ENCODE measurements around the gene ADAM23. TPM values are rescaled to one million over a fixed set of nuclear protein-coding genes. Genes with fewer than 3 reads are reported as not detected.

ADAM23 gene
- polyA plus RNA-seq, 1 donor (not counting 4 experiments of a cell fraction or from before 2014, with no cell fraction given), result 1.3 TPM

DNA sequence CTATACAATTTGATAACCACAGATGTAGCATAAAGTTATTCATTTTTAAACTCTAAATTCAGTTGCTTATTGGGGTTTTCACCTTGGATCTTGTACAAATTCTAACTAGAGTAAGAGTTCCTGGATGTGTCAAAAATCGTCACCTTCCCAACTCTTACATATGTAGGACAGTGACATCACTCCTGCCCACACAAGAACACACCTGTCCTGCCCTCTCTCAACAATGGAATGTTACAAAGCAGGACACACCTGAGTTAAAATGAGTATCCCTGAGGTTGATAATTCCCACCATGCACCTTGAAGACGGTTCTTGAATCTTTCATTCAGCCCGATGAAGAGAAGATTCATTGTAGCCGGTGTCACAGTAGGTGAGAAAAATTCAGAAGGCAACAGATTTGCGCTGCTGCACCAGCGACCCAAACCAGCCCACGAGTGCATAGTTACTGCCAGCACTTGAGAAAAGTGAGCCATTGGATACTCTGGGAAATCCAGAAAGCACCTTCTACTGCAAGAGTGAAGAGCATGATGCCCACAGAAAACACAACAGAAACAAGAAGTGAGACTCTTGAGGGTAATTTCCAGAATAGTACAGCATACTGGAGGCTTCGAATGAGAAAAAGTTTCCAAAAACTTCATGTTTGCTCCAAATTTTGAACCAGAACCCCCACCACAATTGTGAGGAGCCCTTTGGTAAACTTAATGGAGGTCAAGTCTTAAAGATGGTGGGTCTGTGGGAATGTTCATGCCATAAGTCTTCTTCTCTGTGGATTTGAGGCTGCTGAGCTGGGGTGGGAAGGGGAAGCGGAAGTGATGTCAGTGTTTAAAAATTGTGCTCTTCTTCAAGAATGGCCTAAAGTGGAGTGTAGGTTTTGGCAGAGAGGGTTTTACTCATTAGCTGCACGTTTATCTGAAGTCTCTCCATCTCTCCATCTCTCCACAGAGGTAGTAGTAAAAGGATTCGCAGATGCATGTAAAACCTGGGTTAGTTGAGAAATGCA is 34.7 kb upstream of the ADAM23 start:
- no peak for DNase-seq (ENCODE audit: low read depth, low spot score)
- Histone ChIP-seq H3K9me3 (ENCODE audit: control insufficient read depth, low read depth, low read length) (no peaks in the 10 kb centered on the region), H3K4me1 (ENCODE audit: control insufficient read depth, extremely low read depth, insufficient read depth, low read length) (no peaks in the 10 kb centered on the region), H3K27ac (ENCODE audit: control insufficient read depth, insufficient read depth, low read length) (no peak overlapping the region), H4K20me1 (ENCODE audit: control insufficient read depth, extremely low read depth, insufficient read depth, low read length) (no peaks in the 10 kb centered on the region), H2AFZ (ENCODE audit: control insufficient read depth, low read length) (no peak overlapping the region), H3K9ac (ENCODE audit: control insufficient read depth, extremely low read depth, insufficient read depth, low read length) (no peak overlapping the region), H3K4me2 (ENCODE audit: control insufficient read depth, extremely low read depth, insufficient read depth, low read depth, low read length) (no peak overlapping the region), H3K4me3 (ENCODE audit: control insufficient read depth in 2 of 3, extremely low read depth in 1 of 3, insufficient read depth in 2 of 3, low read depth in 1 of 3, low read length in 3 of 3) (no peak overlapping the region), H3K9me1 (ENCODE audit: control insufficient read depth, extremely low read depth, insufficient read depth, low read length) (no peaks in the 10 kb centered on the region), H3K79me2 (ENCODE audit: control insufficient read depth, insufficient read depth, low read length) (no peaks in the 10 kb centered on the region), H3K36me3 (ENCODE audit: control insufficient read depth in 2 of 2, extremely low read depth in 1 of 2, insufficient read depth in 2 of 2, low read length in 2 of 2) (no peaks in the 10 kb centered on the region), H3K27me3 (ENCODE audit: control insufficient read depth, extremely low read depth, insufficient read depth, low read length) (no peaks in the 10 kb centered on the region)
- no peak for FAIRE-seq
- TF ChIP-seq EZH2 (IDR thresholded peaks at IDR 0.05; ENCODE audit: low read length), result no peak
- TF ChIP-seq, protein P1, sequence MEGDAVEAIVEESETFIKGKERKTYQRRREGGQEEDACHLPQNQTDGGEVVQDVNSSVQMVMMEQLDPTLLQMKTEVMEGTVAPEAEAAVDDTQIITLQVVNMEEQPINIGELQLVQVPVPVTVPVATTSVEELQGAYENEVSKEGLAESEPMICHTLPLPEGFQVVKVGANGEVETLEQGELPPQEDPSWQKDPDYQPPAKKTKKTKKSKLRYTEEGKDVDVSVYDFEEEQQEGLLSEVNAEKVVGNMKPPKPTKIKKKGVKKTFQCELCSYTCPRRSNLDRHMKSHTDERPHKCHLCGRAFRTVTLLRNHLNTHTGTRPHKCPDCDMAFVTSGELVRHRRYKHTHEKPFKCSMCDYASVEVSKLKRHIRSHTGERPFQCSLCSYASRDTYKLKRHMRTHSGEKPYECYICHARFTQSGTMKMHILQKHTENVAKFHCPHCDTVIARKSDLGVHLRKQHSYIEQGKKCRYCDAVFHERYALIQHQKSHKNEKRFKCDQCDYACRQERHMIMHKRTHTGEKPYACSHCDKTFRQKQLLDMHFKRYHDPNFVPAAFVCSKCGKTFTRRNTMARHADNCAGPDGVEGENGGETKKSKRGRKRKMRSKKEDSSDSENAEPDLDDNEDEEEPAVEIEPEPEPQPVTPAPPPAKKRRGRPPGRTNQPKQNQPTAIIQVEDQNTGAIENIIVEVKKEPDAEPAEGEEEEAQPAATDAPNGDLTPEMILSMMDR (optimal IDR thresholded peaks at IDR 0.05 in 1 of 3, IDR thresholded peaks at IDR 0.05 in 1 of 3, conservative IDR thresholded peaks at IDR 0.05 in 1 of 3; ENCODE audit: extremely low read depth in 1 of 3, insufficient read depth in 2 of 3, low read length in 3 of 3), result no peak
- dilution Hi-C loops (cut with MboI; ENCODE audit: extremely low pct_ligation_motif_present, low sequenced_read_pairs), result no loop called here

DNA sequence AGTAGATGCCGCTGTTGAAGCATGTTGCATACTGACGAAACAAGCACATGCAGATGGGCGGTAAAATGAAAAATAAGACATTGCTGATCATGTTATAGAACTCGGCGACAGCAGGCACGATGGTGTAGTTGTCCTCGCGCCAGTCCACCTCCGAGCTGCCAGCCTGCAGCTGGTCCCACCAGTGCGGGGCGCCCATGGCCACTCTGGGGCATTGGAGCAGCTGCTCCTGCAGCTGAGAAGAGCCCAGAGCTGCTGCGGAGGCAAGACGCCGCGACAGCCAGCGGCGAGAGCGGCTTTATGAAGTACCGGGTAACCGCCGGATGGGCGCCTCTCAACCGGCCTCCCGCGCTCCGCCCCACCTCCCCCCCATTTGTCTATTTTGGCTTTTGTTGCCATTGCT is 32.6 kb upstream of the ADAM23 start:
- Histone ChIP-seq H3K9ac (ENCODE audit: control insufficient read depth, extremely low read depth, insufficient read depth, low read length) (no peak overlapping the region), H4K20me1 (ENCODE audit: control insufficient read depth, extremely low read depth, insufficient read depth, low read length) (no peaks in the 10 kb centered on the region), H3K79me2 (ENCODE audit: control insufficient read depth, insufficient read depth, low read length) (no peaks in the 10 kb centered on the region), H3K4me1 (ENCODE audit: control insufficient read depth, extremely low read depth, insufficient read depth, low read length) (no peaks in the 10 kb centered on the region), H3K27me3 (ENCODE audit: control insufficient read depth, extremely low read depth, insufficient read depth, low read length) (no peaks in the 10 kb centered on the region), H3K9me1 (ENCODE audit: control insufficient read depth, extremely low read depth, insufficient read depth, low read length) (no peaks in the 10 kb centered on the region), H2AFZ (ENCODE audit: control insufficient read depth, low read length) (no peak overlapping the region), H3K4me3 (ENCODE audit: control insufficient read depth in 2 of 3, extremely low read depth in 1 of 3, insufficient read depth in 2 of 3, low read depth in 1 of 3, low read length in 3 of 3) (no peak overlapping the region), H3K27ac (ENCODE audit: control insufficient read depth, insufficient read depth, low read length) (no peak overlapping the region), H3K9me3 (ENCODE audit: control insufficient read depth, low read depth, low read length) (no peaks in the 10 kb centered on the region), H3K4me2 (ENCODE audit: control insufficient read depth, extremely low read depth, insufficient read depth, low read depth, low read length) (no peak overlapping the region), H3K36me3 (ENCODE audit: control insufficient read depth in 2 of 2, extremely low read depth in 1 of 2, insufficient read depth in 2 of 2, low read length in 2 of 2) (no peaks in the 10 kb centered on the region)
- DNase-seq (ENCODE audit: low read depth, low spot score) (no peak), FAIRE-seq (no peak)
- dilution Hi-C loops (cut with MboI; ENCODE audit: extremely low pct_ligation_motif_present, low sequenced_read_pairs), result no loop called here
- TF ChIP-seq, protein P1 (optimal IDR thresholded peaks at IDR 0.05 in 1 of 3, IDR thresholded peaks at IDR 0.05 in 1 of 3, conservative IDR thresholded peaks at IDR 0.05 in 1 of 3; ENCODE audit: extremely low read depth in 1 of 3, insufficient read depth in 2 of 3, low read length in 3 of 3), result no peak
- TF ChIP-seq EZH2 (IDR thresholded peaks at IDR 0.05; ENCODE audit: low read length), result no peak

Measured in keratinocyte (primary cell).